Kidney epithelial cell (primary cell): ENCODE measurements around the gene ARHGAP20. TPM values are rescaled to one million over a fixed set of nuclear protein-coding genes. Genes with fewer than 3 reads are reported as not detected.

Experiments
- DNase-seq: peaks from one replicate; pipeline ENCODE4 v3.0.0-alpha.2; 2010; ENCODE audit warnings: low read depth
- H3K27me3 ChIP-seq: 2 replicates; pipeline ENCODE4 v1.6.0; 2011; ENCODE audit warnings: low read length; ENCODE audit not compliant: control insufficient read depth, insufficient read depth
- H3K36me3 ChIP-seq: 2 replicates; pipeline ENCODE4 v1.5.1; 2011; ENCODE audit warnings: low read length; ENCODE audit not compliant: control insufficient read depth, insufficient read depth
- H3K4me3 ChIP-seq: 2 replicates; pipeline ENCODE4 v1.5.1; 2011; ENCODE audit warnings: low read depth, mild to moderate bottlenecking, control low read depth, low read length
- CTCF ChIP-seq: IDR thresholded peaks from 2 replicates; pipeline ENCODE4 v1.5.1; 2011; ENCODE audit warnings: mild to moderate bottlenecking, moderate library complexity, low read length, control low read depth, inconsistent platforms; ENCODE audit not compliant: insufficient read depth, poor library complexity, severe bottlenecking
- total RNA-seq: library from RNA; depleted of rRNA; stranded (reverse); fragments of >200 nt; gene quantifications from 2 replicates; pipeline ENCODE4 v1.2.3, GENCODE V29; 2015

Gene ARHGAP20
- total RNA-seq, 1 donor from 2014 or later = 0.17 TPM

- no peak for TF ChIP-seq CTCF
Observed at GRCh38 chr11:110544779-110545178, 167.5 kb downstream of the ARHGAP20 start.

DNA sequence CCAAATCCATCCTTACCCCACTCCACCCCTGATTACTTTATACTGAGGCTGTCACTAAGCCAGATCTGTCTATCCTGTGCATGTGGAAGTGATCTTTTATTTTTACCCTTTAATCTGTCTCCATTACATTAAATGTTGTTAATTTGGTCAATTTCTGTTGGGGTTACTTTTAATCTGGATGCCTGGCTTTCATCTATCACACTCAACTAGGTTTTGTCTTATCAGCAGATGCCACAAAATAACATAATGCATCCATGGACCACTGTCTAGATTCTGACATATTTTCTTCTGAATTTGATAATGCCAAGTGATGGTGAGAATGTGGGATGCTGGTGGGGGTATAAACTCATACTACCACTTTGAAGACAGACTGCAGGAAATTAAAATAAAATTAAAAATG is 174.1 kb downstream of the ARHGAP20 start:
- Histone ChIP-seq H3K27me3 (no peaks in the 10 kb centered on the region), H3K4me3 (no peak overlapping the region), H3K36me3 (no peaks in the 10 kb centered on the region)
- no peak for TF ChIP-seq CTCF
- no peak for DNase-seq

More at GRCh38 chr11:110544779-110545178, 167.5 kb downstream of the ARHGAP20 start:
- Histone ChIP-seq H3K4me3 (no peak overlapping the region), H3K27me3 (no peaks in the 10 kb centered on the region), H3K36me3 (no peaks in the 10 kb centered on the region)
- DNase-seq = no peak

DNA sequence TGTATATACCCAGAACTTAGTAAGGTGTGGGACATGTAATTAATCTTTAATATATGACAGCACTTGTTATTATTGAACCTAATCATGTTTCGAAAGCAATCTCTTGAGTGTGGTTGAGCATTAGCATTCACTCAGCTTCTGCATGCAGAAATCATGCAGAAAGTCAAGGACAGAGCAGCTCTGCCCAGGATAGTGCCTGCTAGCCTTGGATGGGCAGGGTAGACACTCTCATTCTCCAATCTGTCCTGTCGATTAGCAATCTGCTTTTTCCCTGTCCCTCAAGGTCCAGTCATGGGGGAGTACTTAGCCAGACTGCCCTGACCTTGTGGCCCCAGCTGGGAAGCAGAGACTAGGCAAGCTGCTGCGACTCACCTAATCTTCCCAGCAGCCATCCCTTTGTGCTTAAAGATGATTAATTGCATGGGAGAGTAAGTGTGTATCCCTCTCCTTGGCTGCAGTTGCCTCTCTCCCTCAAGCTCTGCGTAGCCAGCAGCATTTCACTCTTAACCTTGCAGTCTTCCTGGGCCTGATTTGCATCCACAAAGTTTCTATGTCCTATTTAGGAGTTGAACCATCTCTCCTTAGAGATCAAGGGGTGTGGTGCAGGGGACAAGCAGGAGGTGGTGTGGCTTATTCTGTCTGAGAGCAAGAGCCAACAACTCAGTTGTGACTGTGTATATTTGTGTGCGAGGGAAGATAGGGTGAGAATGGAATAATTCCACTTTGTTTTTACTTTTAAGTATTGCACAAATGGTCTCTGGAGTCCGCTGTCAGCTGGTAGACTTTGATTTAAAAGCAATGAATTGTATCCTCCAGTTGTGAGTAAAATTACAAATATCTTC is 181.1 kb downstream of the ARHGAP20 start:
- H3K27me3 ChIP-seq = no peaks in the 10 kb centered on the region
- H3K36me3 ChIP-seq = no peaks in the 10 kb centered on the region
- H3K4me3 ChIP-seq = no peak overlapping the region
- TF ChIP-seq CTCF = no peak
- DNase-seq = no peak

DNA sequence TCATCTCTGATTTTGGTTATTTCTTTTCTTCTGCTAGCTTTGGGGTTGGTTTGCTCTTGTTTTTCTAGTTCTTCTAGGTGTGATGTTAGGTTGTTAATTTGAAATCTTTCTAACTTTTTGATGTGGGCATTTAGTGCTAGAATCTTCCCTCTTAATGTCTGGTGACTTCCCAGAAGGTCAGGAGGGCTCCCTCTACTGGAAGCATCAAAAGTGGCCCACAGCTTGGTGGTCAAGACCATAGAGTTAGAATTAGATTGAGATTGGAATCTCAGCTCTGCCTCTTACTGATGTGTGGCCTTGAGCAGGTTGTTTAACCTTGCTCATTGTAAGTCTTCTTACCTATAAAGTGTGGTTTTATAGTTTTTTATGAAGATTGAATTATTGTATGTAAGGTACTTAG is 183.2 kb downstream of the ARHGAP20 start:
- Histone ChIP-seq H3K4me3 (no peak overlapping the region), H3K27me3 (no peaks in the 10 kb centered on the region), H3K36me3 (no peaks in the 10 kb centered on the region)
- DNase-seq = no peak
- peak; percentile 40 for TF ChIP-seq CTCF

DNA sequence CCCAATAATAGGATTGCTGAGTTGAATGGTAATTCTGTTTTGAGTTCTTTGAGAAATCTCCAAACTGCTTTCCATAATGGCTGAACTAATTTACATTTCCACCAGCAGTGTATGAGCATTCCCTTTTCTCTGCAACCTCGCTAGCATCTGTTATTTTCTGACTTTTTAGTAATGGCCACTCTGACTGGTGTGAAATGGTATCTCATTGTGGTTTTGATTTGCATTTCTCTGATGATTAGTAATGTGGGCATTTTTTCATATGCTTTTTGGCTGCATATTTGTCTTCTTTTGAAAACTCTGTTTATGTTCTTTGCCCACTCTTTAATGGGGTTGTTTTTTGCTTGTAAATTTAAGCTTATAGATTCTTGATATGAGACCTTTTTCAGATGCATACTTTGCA is 185.1 kb downstream of the ARHGAP20 start:
- TF ChIP-seq CTCF = no peak
- H3K36me3 ChIP-seq = no peaks in the 10 kb centered on the region
- DNase-seq = no peak
- no peaks in the 10 kb centered on the region for H3K27me3 ChIP-seq
- H3K4me3 ChIP-seq = no peak overlapping the region
